HL-60 (cell line): ENCODE results near the gene ARID5B.

Source experiments
- CTCF ChIP-seq: IDR thresholded peaks from one replicate; pipeline ENCODE4 v1.5.1; 2011; ENCODE audit warnings: low read length, control low read depth, inconsistent platforms; ENCODE audit not compliant: insufficient read depth
- POLR2AphosphoS5 ChIP-seq: IDR thresholded peaks from 2 replicates; pipeline ENCODE4 v1.6.1; 2012; ENCODE audit warnings: low read depth
- REST ChIP-seq: IDR thresholded peaks from 2 replicates; pipeline ENCODE4 v1.6.1; 2012; ENCODE audit warnings: low read depth; ENCODE audit not compliant: insufficient replicate concordance

DNA sequence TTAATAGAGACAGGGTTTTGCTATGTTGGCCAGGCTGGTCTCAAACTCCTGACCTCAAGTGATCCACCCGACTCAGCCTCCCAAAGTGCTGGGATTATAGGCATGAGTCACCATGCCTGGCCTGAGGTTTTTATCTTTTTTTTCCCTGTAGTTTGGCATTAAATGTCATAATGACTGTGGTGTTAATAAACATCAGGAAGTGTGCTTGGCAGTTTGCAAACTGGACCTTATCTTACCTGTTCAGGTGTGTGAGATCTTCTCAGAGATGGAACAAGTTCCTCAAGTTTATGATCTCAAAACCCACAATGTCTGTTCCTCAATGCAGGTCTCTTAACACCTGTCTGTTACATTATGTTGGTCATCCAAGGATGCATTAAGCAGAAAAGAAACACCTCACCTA, 80.0 kb downstream of the ARID5B start:
- no peak for TF ChIP-seq REST
- no peak for TF ChIP-seq CTCF
- TF ChIP-seq POLR2AphosphoS5: no peak
